H1 (cell line): ENCODE measurements around the gene SPTBN1. TPM values are rescaled to one million over a fixed set of nuclear protein-coding genes. Genes with fewer than 3 reads are reported as not detected.

ENCODE experiments used
- CTCF ChIA-PET: fragments of 300-600 bp; sonication (Branson Sonifier 250); formaldehyde crosslinking; loops from one replicate; lab custom pipeline; 2021; ENCODE audit not compliant: partially characterized antibody; lab: Charles Lee
- POLR2A ChIA-PET: fragments of 300-600 bp; sonication (Branson Sonifier 250); formaldehyde crosslinking; loops from one replicate; lab custom pipeline; 2021; ENCODE audit warnings: inconsistent platforms; ENCODE audit not compliant: partially characterized antibody; lab: Charles Lee
- DNase-seq, 2 experiments: peaks; one replicate each; pipeline versions ENCODE4 v3.0.0 to v3.0.0-alpha.2; 2010 to 2022; ENCODE audit warnings: low spot score in 2 of 2, low read depth in 1 of 2, mixed read lengths in 1 of 2
- FAIRE-seq: peaks from 2 replicates; lab custom pipeline; 2011; peaks lifted over from hg19 to GRCh38; lab: Jason Lieb, UNC
- H2AFZ ChIP-seq: 2 replicates; pipeline ENCODE4 v1.8.1; 2012; ENCODE audit warnings: low read length, inconsistent platforms
- H2AK5ac ChIP-seq: 2 replicates; pipeline ENCODE4 v1.6.1; 2013; ENCODE audit warnings: low read depth, low read length
- H2BK120ac ChIP-seq: replicated peaks from 2 replicates; pipeline ENCODE3; 2013; ENCODE audit warnings: low read depth, low read length, inconsistent platforms
- H2BK12ac ChIP-seq: 2 replicates; pipeline ENCODE4 v1.6.1; 2013; ENCODE audit warnings: low read depth, low read length
- H2BK15ac ChIP-seq: 2 replicates; pipeline ENCODE4 v1.6.1; 2013; ENCODE audit warnings: low read length
- H2BK20ac ChIP-seq: 2 replicates; pipeline ENCODE4 v1.6.1; 2013; ENCODE audit warnings: low read length
- H2BK5ac ChIP-seq: 2 replicates; pipeline ENCODE4 v1.6.1; 2013; ENCODE audit warnings: low read depth, low read length
- H3K14ac ChIP-seq: 2 replicates; pipeline ENCODE4 v1.6.1; 2013; ENCODE audit warnings: inconsistent platforms; ENCODE audit not compliant: insufficient read length
- H3K18ac ChIP-seq: 2 replicates; pipeline ENCODE4 v1.6.1; 2013; ENCODE audit warnings: low read length; ENCODE audit errors: extremely low read depth
- H3K23ac ChIP-seq: 2 replicates; pipeline ENCODE4 v1.6.1; 2013; ENCODE audit warnings: inconsistent platforms; ENCODE audit not compliant: insufficient read length
- H3K23me2 ChIP-seq: 2 replicates; pipeline ENCODE4 v1.6.1; 2013; ENCODE audit warnings: low read depth, low read length
- H3K27ac ChIP-seq: 2 replicates; pipeline ENCODE4 v1.6.1; 2011; ENCODE audit warnings: low read depth, low read length, inconsistent platforms
- H3K27me3 ChIP-seq, 4 experiments: replicated peaks in 1 of 4; 1 replicate in 1 of 4; 2 replicates in 3 of 4; pipeline versions ENCODE4 v1.6.1 to v1.8.1; 2011 to 2013; ENCODE audit warnings: low read length in 3 of 4, mild to moderate bottlenecking in 3 of 4, inconsistent platforms in 2 of 4, mixed read lengths in 2 of 4, moderate library complexity in 1 of 4; ENCODE audit not compliant: control insufficient read depth in 3 of 4, insufficient read depth in 3 of 4; ENCODE audit errors: extremely low read depth in 1 of 4
- H3K36me3 ChIP-seq, 4 experiments: 2 replicates each; pipeline versions ENCODE4 v1.6.1 to v1.8.1; 2011 to 2013; ENCODE audit warnings: mild to moderate bottlenecking in 4 of 4, low read length in 3 of 4, moderate library complexity in 2 of 4, control low read depth in 1 of 4, inconsistent platforms in 1 of 4; ENCODE audit not compliant: insufficient read depth in 4 of 4, control insufficient read depth in 2 of 4
- H3K4ac ChIP-seq: replicated peaks from 2 replicates; pipeline ENCODE3; 2013; ENCODE audit warnings: low read length, low read depth, mixed read lengths, inconsistent platforms; ENCODE audit not compliant: insufficient read length
- H3K4me1 ChIP-seq, 4 experiments: replicated peaks in 1 of 4; 1 replicate in 1 of 4; 2 replicates in 3 of 4; pipeline versions ENCODE4 v1.6.1 to v1.8.1; 2011 to 2013; ENCODE audit warnings: low read length in 3 of 4, inconsistent platforms in 2 of 4, mixed read lengths in 1 of 4; ENCODE audit not compliant: insufficient read depth in 4 of 4, control insufficient read depth in 3 of 4
- H3K4me2 ChIP-seq, 2 experiments: 2 replicates each; pipeline versions ENCODE4 v1.6.1 to v1.8.1; 2011 to 2013; ENCODE audit warnings: low read depth in 2 of 2, low read length in 2 of 2, control low read depth in 1 of 2, inconsistent platforms in 1 of 2, mild to moderate bottlenecking in 1 of 2; ENCODE audit not compliant: insufficient read depth in 1 of 2
- H3K4me3 ChIP-seq, 4 experiments: fragments of 200-600, 300-600 bp in 1 of 4; sonication (generic), shearing (Covaris generic), sonication (Bioruptor Twin) in 1 of 4; 2 replicates each; pipeline versions ENCODE4 v1.5.1 to v1.8.1; 2011 to 2016; ENCODE audit warnings: low read length in 4 of 4, low read depth in 3 of 4, control low read depth in 2 of 4, inconsistent platforms in 2 of 4, mild to moderate bottlenecking in 2 of 4, mixed read lengths in 1 of 4, moderate library complexity in 1 of 4; ENCODE audit not compliant: insufficient read depth in 2 of 4; ENCODE audit errors: extremely low read depth in 1 of 4
- H3K56ac ChIP-seq: replicated peaks from 2 replicates; pipeline ENCODE3; 2013; ENCODE audit warnings: low read depth, mild to moderate bottlenecking, mixed read lengths, low read length, inconsistent platforms; ENCODE audit not compliant: insufficient read length
- H3K79me1 ChIP-seq: 2 replicates; pipeline ENCODE4 v1.6.1; 2013; ENCODE audit warnings: low read depth, low read length, control low read depth
- H3K79me2 ChIP-seq, 2 experiments: 2 replicates each; pipeline versions ENCODE4 v1.6.1 to v1.8.1; 2012 to 2013; ENCODE audit warnings: low read length in 2 of 2, mild to moderate bottlenecking in 2 of 2, inconsistent platforms in 1 of 2; ENCODE audit not compliant: insufficient read depth in 2 of 2, control insufficient read depth in 1 of 2
- H3K9ac ChIP-seq, 4 experiments: replicated peaks in 1 of 4; 1 replicate in 1 of 4; 2 replicates in 3 of 4; pipeline versions ENCODE4 v1.6.1 to v1.8.1; 2011 to 2013; ENCODE audit warnings: low read depth in 3 of 4, low read length in 3 of 4, control low read depth in 2 of 4, mild to moderate bottlenecking in 2 of 4, moderate library complexity in 2 of 4, inconsistent platforms in 1 of 4; ENCODE audit errors: extremely low read depth in 1 of 4
- H3K9me3 ChIP-seq, 2 experiments: 2 replicates each; pipeline versions ENCODE4 v1.6.1 to v1.8.1; 2012 to 2013; ENCODE audit warnings: mild to moderate bottlenecking in 2 of 2, moderate library complexity in 2 of 2, control low read depth in 1 of 2, inconsistent platforms in 1 of 2, low read depth in 1 of 2, low read length in 1 of 2, mixed read lengths in 1 of 2; ENCODE audit not compliant: insufficient read depth in 2 of 2
- H4K20me1 ChIP-seq, 2 experiments: replicated peaks in 1 of 2; 2 replicates each; pipeline versions ENCODE3 to v1.8.1; 2011 to 2013; ENCODE audit warnings: inconsistent platforms in 2 of 2, low read length in 2 of 2, mild to moderate bottlenecking in 1 of 2; ENCODE audit not compliant: insufficient read depth in 2 of 2, control insufficient read depth in 1 of 2
- H4K5ac ChIP-seq: 2 replicates; pipeline ENCODE4 v1.6.1; 2013; ENCODE audit warnings: low read length, low read depth, mixed read lengths, inconsistent platforms; ENCODE audit not compliant: insufficient read length
- H4K8ac ChIP-seq: 2 replicates; pipeline ENCODE4 v1.8.0; 2013; ENCODE audit warnings: mild to moderate bottlenecking, moderate library complexity, low read length, inconsistent platforms; ENCODE audit not compliant: insufficient read depth; ENCODE audit errors: extremely low read depth
- H4K91ac ChIP-seq: replicated peaks from 2 replicates; pipeline ENCODE3; 2013; ENCODE audit warnings: low read length, mixed read lengths, inconsistent platforms; ENCODE audit not compliant: insufficient read length
- GABPA ChIP-seq: IDR thresholded peaks from 2 replicates; pipeline ENCODE4 v1.6.1; 2011; ENCODE audit warnings: mild to moderate bottlenecking, low read length, moderate library complexity, borderline replicate concordance; ENCODE audit not compliant: insufficient read depth
- YY1 ChIP-seq: IDR thresholded peaks from 2 replicates; pipeline ENCODE4 v1.6.1; 2011; ENCODE audit warnings: low read depth, mild to moderate bottlenecking, low read length
- WGBS, 2 experiments: shearing (Covaris generic) in 1 of 2; methylation state at CpG; one replicate each; pipeline versions ENCODE4 v1.1.6 to v1.1.7; 2013 to 2015; ENCODE audit warnings: low lambda C conversion rate in 2 of 2, mixed read lengths in 2 of 2, inconsistent platforms in 1 of 2, low coverage in 1 of 2, missing lambda C conversion rate in 1 of 2; ENCODE audit not compliant: insufficient replicate concordance in 2 of 2, insufficient coverage in 1 of 2, insufficient read length in 1 of 2; ENCODE audit errors: extremely low coverage in 1 of 2, missing lambda C conversion rate in 1 of 2; 5-methylcytosine and 5-hydroxymethylcytosine counted together
- polyA plus RNA-seq, 7 experiments: library from polyadenylated mRNA; depleted of rRNA in 3 of 7; stranded (reverse) in 5 of 7; unstranded in 2 of 7; fragments of >200 nt in 5 of 7; fragments of 200-250 nt in 2 of 7; gene quantifications; 1 replicate in 5 of 7; 2 replicates in 1 of 7; 4 replicates in 1 of 7; pipeline versions ENCODE4 v1.2.1 to v1.2.3, GENCODE V29; 2011 to 2013; ENCODE audit warnings: missing spikeins in 2 of 7, mixed read lengths in 2 of 7
- total RNA-seq: library from RNA; stranded (reverse); fragmentation: NEBNext Ultra II Directional; extraction: Animal tissue kit (Norgen Biotek cat#: 25700); gene quantifications from 2 replicates; pipeline ENCODE4 v1.2.1, GENCODE V29; 2021

Gene SPTBN1
- total and polyA plus RNA-seq, 2 of the 8 experiments (the other 6 are each of a cell fraction or from before 2014, with no cell fraction given), result 31.8 to 180 TPM

GRCh38 chr2:54673501-54673998 lies 217.4 kb downstream of the SPTBN1 start:
- Histone ChIP-seq H3K79me2 (no peaks in the 10 kb centered on the region), H2BK120ac (no peak overlapping the region), H3K18ac (no peak overlapping the region), H4K91ac (no peak overlapping the region), H3K4me3 (no peak overlapping the region), H3K23me2 (no peaks in the 10 kb centered on the region), H4K8ac (peak overlapping the region; percentile 72; the same call in 1 of the 2 replicates), H3K27ac (no peak overlapping the region), H4K5ac (no peak overlapping the region), H3K23ac (no peak overlapping the region), H3K36me3 (peaks cover 0 to 22% (median 13%) of the 10 kb centered on the region in 4 experiments; a peak in 7 of 8 replicates), H3K27me3 (no peaks in the 10 kb centered on the region), H3K4me2 (no peak overlapping the region), H2BK15ac (no peak overlapping the region), H2AK5ac (no peak overlapping the region), H2BK5ac (no peak overlapping the region), H4K20me1 (no peaks in the 10 kb centered on the region), H2BK12ac (no peak overlapping the region), H3K9ac (no peak overlapping the region), H2AFZ (no peak overlapping the region), H3K56ac (no peak overlapping the region)
- FAIRE-seq (no peak), DNase-seq (peak in 1 of 2 experiments; percentile 45)
- ChIA-PET POLR2A (interaction anchor here (1.1 kb wide), 1 partner anchor 47 kb away, joined by 3 read pairs; no protein-coding TSS in a partner anchor), CTCF (interaction anchor here (0.9 to 11.9 kb wide), 8 partner anchors 10 to 566 kb away, joined by 3 to 138 read pairs (median 4); no protein-coding TSS in a partner anchor)
- TF ChIP-seq YY1 (peak; percentile 17; the same call in 1 of the 2 replicates), GABPA (no peak)
- TF ChIP-seq, all 59 proteins: peak for 1
- Histone ChIP-seq H3K4me1 (peaks cover 0 to 3% (median 0%) of the 10 kb centered on the region in 4 experiments; a peak in 3 of 7 replicates), H3K79me1 (no peaks in the 10 kb centered on the region), H3K9me3 (no peaks in the 10 kb centered on the region), H3K4ac (no peak overlapping the region), H3K14ac (no peak overlapping the region), H2BK20ac (no peak overlapping the region)
- WGBS, 2 experiments, result 94% methylated on average over 16 of the region's 16 CpGs; no CpG with 5 or more reads in 1 of the 2 experiments
